ENCODE measurements around the gene PGPEP1.

DNA sequence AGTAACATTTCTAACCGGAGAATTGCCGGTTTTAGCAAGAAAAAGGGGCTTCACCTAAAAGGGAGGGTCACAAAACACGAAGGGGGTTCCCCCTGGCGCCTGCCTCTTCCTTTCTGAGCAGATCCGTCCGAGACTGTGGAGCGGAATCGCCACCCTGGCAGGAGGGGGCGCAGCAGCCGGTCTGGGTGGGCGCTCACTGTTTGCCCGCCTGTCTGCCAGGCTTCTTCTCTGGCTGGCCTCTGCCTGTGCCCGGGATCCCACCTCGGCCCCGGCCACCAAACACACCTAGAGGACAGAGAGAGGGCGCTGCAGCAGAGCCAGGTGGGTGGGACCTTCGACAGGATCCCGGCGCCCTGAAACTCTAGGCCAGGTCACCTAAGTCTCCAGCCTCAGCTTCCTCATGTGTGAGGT is 33.1 kb upstream of the PGPEP1 start:
- no peak for TF ChIP-seq NFIC (IDR thresholded peaks at IDR 0.05)
- no peak for TF ChIP-seq TCF12 (IDR thresholded peaks at IDR 0.05; ENCODE audit: low read depth)
- no peak for TF ChIP-seq EP300 (IDR thresholded peaks at IDR 0.05; ENCODE audit: borderline replicate concordance)
- no peak for TF ChIP-seq REST (IDR thresholded peaks at IDR 0.05; ENCODE audit: low read depth)
- TF ChIP-seq USF1 (IDR thresholded peaks at IDR 0.05): no peak
- no peak for TF ChIP-seq TAF1 (IDR thresholded peaks at IDR 0.05; ENCODE audit: low read depth)
- TF ChIP-seq RAD21 (IDR thresholded peaks at IDR 0.05; ENCODE audit: low read depth): no peak
- TF ChIP-seq YY1 (IDR thresholded peaks at IDR 0.05; ENCODE audit: low read depth): no peak
- TF ChIP-seq FOXM1 (IDR thresholded peaks at IDR 0.05; ENCODE audit: borderline replicate concordance, low read depth): no peak
